NCI-H1105 (cell line): Measurements from ENCODE around the gene IGFL2.
"Not testable (repeated sequence)": the region's sequence is repeated elsewhere in the genome, so short reads cannot be mapped to it uniquely, and the experiment has no call there.

ENCODE experiments used
- DNase-seq: peaks from one replicate; lab custom pipeline; 2025; lab: John Stamatoyannopoulos, UW

The IGFL2 gene

GRCh38 chr19:46189971-46190888, 42.2 kb downstream of the IGFL2 start:
- DNase-seq = no peak

GRCh38 chr19:46191356-46191755, 43.3 kb downstream of the IGFL2 start:
- no peak for DNase-seq

GRCh38 chr19:46191972-46192371, 43.9 kb downstream of the IGFL2 start:
- DNase-seq = no peak

GRCh38 chr19:46192626-46192991, 44.6 kb downstream of the IGFL2 start:
- not testable (repeated sequence) for DNase-seq

- no peak for DNase-seq
Observed at GRCh38 chr19:46192992-46193650, 45.1 kb downstream of the IGFL2 start.

- no peak for DNase-seq
Observed at GRCh38 chr19:46193678-46194077, 45.6 kb downstream of the IGFL2 start.

GRCh38 chr19:46195104-46195503, 47.1 kb downstream of the IGFL2 start:
- no peak for DNase-seq

GRCh38 chr19:46195919-46196318, 47.9 kb downstream of the IGFL2 start:
- not testable (repeated sequence) for DNase-seq

GRCh38 chr19:46196410-46197124, 48.5 kb downstream of the IGFL2 start:
- DNase-seq = no peak

- DNase-seq = no peak
Observed at GRCh38 chr19:46197314-46198070, 49.5 kb downstream of the IGFL2 start.

- no peak for DNase-seq
Observed at GRCh38 chr19:46198756-46199155, 50.7 kb downstream of the IGFL2 start.

GRCh38 chr19:46201454-46202310, 53.6 kb downstream of the IGFL2 start:
- DNase-seq = no peak

- DNase-seq = no peak
Observed at GRCh38 chr19:46202426-46202825, 54.4 kb downstream of the IGFL2 start.

- DNase-seq = no peak
Observed at GRCh38 chr19:46202872-46203860, 55.1 kb downstream of the IGFL2 start.

- no peak for DNase-seq
Observed at GRCh38 chr19:46204008-46204407, 56.0 kb downstream of the IGFL2 start.

GRCh38 chr19:46205183-46205984, 57.3 kb downstream of the IGFL2 start:
- no peak for DNase-seq

- no peak for DNase-seq
Observed at GRCh38 chr19:46206176-46206575, 58.1 kb downstream of the IGFL2 start.

- no peak for DNase-seq
Observed at GRCh38 chr19:46206682-46207081, 58.6 kb downstream of the IGFL2 start.

GRCh38 chr19:46207858-46208257, 59.8 kb downstream of the IGFL2 start:
- DNase-seq = not testable (repeated sequence)
